ENCODE results near the gene PTPRG.

The PTPRG gene

DNA sequence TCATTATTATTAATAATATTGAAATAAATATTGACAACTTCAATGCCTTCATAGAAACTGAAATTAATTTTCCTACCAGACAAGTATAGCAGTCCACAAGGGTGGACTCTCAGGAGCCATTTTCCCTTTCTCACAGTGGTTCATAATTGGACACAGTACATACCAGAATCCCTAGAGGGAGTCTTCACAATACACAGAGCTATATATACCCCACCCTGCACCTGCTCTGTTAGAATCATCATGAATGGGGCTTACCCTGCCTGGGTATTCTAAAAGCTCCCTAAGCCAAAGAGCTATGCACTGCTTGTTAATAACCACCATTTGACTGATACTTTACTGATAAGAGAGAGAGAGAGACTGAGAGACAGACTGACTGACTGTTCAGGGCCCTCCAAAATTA, 677.1 kb downstream of the PTPRG start:
- DNase-seq (ENCODE audit: low spot score), result no peak

DNA sequence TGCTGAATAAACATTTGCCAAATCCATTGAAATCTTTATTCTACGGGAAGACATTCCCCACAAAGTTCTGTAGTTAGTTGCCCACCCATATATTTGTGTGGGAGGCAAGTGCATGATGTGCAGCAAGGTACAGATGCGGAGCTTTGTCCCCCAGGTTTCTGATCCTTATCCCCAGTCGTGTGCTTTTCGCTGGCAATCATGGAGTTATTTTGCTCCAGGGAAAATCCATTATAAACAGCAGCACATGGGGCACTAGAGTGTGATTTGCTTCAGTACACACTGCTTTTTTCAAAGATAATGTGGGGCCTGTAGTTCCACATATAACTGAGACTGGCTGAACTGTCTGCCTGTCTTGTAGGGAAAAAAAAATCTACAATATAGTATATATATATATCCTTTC, 679.9 kb downstream of the PTPRG start:
- no peak for DNase-seq (ENCODE audit: low spot score)

DNA sequence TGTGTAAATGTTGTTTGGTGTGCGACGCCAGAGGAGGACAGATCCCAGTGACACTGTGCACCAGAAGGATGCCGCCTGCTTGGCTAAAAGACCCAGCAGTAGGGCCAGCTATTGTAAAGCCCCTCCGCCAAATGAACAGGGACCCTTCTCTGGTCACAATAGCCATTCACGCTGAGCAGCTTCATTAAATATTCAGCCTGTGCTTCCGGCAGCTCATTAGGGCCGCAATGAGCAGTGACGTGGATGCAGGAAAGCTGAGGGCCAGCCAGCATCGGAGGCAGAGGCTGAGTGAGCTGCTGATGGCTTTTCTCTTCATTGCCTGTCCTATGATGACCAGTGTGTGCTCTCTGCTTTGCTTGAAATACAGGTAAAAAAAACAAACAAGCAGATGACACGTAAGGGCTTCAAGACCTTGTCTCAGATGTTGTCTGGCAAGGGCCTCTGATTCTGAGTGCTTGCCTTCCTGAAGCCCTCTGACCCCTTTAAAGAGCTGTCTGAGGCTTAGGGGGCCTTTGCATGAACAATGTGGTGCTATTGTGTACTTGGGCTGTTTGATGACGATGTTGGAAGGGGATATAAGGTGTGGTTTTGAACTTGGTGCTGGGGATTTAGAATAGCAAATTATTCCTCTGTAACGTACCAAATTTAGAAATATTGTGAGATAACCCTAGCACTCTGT, 681.6 kb downstream of the PTPRG start:
- DNase-seq (ENCODE audit: low spot score), result no peak

GRCh38 chr3:62246094-62246493, 684.7 kb downstream of the PTPRG start:
- DNase-seq (ENCODE audit: low spot score), result no peak

GRCh38 chr3:62246985-62247384, 685.6 kb downstream of the PTPRG start:
- DNase-seq (ENCODE audit: low spot score), result no peak

GRCh38 chr3:62248734-62249483, 687.5 kb downstream of the PTPRG start:
- no peak for DNase-seq (ENCODE audit: low spot score)

- no peak for DNase-seq (ENCODE audit: low spot score)
These were observed 688.1 kb downstream of the PTPRG start for GRCh38 chr3:62249484-62249776.

DNA sequence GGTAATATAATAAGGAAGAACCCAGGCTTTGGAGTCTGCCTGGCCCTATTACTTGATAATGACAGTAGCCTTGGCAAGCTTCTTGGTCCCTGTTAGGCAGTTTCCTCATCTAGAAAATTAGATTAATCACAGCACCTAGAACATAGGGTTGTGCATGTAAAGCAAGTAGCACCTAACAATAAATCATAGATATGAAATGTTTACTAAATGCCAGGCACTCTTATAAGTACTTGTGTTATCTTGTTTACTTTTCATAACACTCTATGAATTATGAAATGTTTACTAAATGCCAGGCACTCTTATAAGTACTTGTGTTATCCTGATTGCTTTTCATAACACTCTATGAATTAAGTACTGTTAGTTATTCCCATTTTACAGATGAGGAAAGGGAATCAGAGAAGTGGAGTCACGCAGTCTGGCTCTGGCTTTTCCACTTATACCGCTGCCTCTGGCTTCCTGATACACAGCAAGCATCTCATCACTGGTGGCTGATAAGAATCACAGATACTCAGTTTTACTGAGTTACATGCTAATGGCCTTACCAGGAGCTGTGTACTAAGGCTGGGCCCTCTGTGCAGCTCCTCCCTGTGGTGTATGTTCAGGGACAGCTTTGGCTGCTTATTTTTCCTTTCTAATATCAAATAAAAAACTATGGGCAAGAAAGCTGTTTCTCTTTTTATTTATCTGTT, 688.6 kb downstream of the PTPRG start:
- DNase-seq (ENCODE audit: low spot score), result no peak

DNA sequence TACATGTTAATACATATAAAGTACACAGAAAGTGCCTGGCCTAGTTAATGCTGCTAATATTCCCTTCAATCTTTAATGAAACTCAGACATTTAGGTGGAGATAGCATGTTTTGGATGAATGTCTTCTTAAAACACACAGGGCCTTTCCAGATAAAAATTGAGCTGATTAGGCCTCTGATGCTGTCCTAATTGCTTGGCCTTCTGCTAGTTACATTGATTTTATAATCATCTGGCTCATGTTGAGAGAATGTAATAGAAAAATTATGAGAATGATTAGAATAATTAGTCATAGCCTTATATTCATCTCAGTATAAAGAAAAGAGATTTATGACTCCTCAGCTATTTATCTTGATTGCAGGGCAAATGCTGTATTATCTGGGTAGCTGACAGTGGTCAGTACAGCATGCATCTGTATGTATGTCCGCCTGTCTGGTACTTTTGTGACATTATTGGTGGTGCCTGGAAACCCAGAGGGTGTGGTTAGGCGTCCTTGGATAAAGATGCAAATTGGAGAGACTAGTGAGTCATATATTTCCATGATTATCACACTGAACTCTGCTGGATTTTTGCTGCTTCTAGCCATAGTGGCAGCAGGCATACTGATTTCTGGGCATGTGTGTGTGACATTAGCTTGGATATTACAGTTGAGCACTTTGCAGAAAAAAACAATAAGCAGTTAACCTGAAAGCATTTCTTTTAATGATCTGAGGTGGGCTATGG, 691.2 kb downstream of the PTPRG start:
- no peak for DNase-seq (ENCODE audit: low spot score)

- no peak for DNase-seq (ENCODE audit: low spot score)
These were observed 692.6 kb downstream of the PTPRG start for GRCh38 chr3:62253971-62254370.

DNA sequence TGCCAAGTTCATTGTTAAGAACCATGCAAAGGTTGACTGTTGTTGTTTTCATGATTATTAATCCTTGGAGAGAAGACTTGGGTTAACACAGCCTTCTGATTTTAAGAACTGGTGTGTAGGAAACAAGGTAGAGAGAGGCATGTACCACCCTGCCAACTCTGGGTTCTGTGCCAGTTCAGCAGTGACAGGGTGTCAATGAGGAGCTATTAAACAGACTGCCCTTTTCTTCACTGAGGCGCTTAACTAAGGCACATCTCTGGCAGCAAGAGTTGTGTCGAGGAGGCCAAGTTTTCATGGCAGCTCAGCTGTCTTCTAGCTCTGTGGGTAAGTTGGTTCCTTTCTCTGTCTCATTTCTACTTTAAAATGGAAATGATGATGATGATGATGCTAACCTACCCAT, 694.4 kb downstream of the PTPRG start:
- no peak for DNase-seq (ENCODE audit: low spot score)

DNA sequence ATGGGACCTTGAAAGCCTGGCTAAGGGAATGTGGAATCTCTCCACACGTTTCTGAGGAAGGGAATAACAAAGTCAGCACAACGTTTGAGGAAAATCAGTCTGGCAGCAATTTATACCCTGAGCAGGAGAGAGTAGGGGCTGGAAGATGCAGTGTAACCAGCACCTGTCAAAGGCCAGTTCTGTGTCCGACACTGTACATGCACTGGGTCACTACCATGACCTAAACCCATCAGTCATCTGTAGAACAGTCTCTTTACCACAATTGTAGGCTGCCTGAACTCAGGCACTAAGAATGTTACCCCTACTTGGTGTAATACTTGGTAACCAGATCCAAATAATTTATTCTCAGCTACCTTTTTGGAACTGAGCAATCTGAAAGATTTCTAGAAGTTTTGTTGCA, 698.6 kb downstream of the PTPRG start:
- no peak for DNase-seq (ENCODE audit: low spot score)

DNA sequence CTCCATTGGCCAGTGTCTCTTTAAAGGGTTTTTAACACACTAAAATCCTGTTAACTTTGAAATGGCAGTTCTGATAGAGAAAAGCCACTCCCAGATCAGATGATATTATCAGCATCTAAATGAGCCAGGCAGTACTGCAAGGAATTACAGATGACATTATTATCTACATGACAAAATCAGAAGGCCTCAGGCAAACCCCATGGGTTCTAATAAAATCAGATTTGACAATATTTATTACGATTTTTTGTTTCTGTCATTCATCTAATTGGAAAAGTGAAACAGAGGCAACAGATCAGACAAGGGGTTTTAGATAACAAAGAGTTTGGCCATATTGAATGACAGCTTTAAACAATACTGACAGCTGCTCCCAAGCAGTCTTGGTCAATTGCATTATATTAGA, 699.3 kb downstream of the PTPRG start:
- DNase-seq (ENCODE audit: low spot score), result no peak

- no peak for DNase-seq (ENCODE audit: low spot score)
These were observed 699.8 kb downstream of the PTPRG start for GRCh38 chr3:62261121-62261520.

- DNase-seq (ENCODE audit: low spot score), result no peak
These were observed 700.4 kb downstream of the PTPRG start for GRCh38 chr3:62261736-62262135.

- no peak for DNase-seq (ENCODE audit: low spot score)
These were observed 704.2 kb downstream of the PTPRG start for GRCh38 chr3:62265528-62265927.

GRCh38 chr3:62266668-62267283, 705.4 kb downstream of the PTPRG start:
- no peak for DNase-seq (ENCODE audit: low spot score)

GRCh38 chr3:62276658-62277180, 715.3 kb downstream of the PTPRG start:
- no peak for DNase-seq (ENCODE audit: low spot score)

DNA sequence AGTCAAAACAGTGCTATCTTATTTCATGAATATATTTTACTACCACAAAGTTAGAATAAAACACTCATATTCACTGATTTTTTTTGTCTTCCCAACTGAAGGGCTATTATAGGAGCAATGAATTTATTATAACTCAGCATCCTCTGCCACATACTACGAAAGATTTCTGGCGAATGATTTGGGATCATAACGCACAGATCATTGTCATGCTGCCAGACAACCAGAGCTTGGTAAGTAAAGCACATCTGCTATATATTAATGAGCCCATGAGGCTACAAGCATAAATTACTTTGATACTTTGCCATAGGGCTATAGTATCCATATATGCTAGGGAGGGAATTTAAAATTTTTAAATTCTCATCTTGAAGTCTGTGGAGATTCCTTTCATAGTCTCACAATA, 716.1 kb downstream of the PTPRG start:
- DNase-seq (ENCODE audit: low spot score), result no peak

GRCh38 chr3:62277986-62278385, 716.6 kb downstream of the PTPRG start:
- no peak for DNase-seq (ENCODE audit: low spot score)

DNA sequence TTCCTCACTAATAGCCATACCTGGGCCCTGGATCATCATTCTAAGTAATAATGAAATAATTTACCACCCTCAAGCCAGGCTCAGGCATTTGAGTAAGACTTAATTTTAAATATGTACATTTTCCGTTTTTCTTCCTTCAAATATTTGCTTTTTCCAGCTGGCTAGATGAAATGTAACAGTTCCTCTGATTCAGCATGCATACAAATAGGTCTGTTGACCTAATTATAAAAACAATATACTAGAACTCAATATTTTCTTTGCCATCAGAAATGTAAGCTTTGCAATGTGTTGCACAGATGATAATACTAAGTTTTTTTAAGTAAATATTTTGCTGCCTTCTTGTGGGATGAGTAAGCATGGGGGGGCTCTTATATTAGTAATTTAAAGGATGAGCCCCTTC, 720.4 kb downstream of the PTPRG start:
- DNase-seq (ENCODE audit: low spot score), result no peak

GRCh38 chr3:62284442-62284841, 723.1 kb downstream of the PTPRG start:
- DNase-seq (ENCODE audit: low spot score), result no peak

All from CD4-positive, alpha-beta T cell treated with Interleukin-2 at 100 ng/mL for 4 hours (primary cell).